GM18873 (cell line): Measurements from ENCODE around the gene PUM1.

ENCODE experiments used
- ATAC-seq: cut with Tn5 transposase; IDR thresholded peaks from one replicate; pipeline ENCODE4 v1.9.1; 2021; ENCODE audit warnings: mild to moderate bottlenecking, moderate library complexity, moderate number of reproducible peaks; ENCODE audit not compliant: unreplicated experiment, low FRiP score

PUM1 gene

DNA sequence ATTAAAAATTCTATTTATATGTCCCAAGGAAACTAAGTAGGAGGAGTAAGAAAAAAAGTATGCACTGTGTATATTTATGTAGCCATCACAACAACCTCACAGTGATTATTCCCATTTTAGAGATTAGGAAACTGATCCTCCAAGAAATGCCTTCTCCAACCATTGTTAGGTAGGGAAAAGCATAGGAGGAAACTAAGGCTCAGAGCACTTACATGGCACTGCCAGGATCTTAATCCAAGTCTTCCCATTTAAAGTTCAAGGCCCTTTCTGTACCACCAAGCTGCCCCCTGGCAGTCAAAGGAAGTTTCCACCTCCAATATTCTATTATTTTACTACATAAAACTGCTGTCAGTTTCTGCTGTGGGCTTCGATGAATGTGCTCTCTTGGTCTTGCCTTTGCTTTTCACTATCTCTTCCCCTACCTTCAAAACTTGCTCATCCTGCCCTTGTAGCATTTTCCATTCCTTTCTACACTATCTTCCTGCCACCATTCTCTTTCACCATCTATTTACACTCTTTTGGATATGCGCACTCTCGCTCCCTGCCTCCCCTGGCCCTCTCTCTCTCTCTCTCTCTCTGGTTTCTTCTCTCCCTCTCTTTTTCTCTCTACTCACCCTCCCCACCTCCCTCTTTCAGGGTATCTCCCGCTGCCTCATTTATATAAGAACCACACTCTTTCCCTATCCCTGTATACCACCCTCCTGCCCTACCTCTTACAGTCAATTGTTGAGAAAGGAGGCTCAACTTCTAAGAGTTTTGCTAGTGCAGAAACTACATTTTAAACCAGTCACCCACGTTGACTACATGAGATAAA lies 34.0 kb downstream of the PUM1 start:
- no peak for ATAC-seq

DNA sequence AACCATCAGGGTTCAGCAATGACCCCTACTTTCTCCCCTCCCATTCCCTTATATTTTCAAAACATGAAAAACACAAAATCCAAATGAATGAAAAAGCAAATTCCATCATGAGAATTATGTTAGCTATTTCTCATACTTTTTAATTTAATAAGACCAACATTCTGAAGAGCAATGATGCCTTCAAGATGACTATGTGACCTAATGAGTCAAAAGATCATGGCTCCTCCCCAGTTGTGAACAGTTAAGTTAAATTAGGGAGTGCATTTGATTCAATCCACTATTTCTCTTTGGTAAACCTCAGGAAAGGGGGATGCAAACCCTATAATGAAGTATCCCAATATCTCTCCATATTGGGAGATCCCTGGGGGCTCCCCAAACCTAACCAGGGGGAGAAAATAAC lies 36.5 kb downstream of the PUM1 start:
- no peak for ATAC-seq

DNA sequence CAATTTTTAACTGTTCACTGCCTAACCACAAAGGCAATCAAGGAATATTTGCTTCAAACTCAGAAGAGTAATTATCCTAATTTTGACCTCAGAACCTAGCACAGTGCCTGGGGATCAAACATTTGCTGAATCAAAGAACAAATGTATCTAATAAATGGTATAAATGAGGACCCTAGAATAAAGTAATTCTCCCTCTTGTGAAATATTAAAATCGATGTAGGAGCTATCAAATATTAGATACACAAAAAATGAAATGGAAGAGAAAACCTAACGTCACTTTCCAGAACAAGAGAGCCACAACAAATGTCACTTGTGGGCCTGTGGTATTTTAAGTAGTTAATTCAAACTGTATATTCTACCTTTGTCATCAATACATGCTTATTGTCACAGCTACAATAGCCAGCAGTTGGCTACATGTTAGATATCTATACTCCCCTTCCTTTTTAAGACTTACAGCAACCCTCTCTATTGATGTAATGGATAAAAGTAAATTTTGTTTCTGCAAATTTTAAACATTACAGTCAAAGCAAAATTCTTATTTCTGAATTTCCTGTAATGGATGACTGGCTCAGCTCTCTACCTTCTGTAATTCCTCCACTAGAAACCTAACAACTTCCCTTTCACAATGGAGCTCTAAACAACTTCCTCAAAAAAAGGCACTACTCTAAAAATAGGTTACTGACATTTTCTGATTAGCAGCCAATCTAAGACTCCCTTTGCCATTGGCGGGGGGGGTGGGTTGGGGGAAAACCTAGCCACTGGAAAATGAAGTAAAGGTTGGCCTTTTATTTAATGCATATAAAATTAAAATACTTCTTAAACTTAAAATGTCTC lies 37.6 kb downstream of the PUM1 start:
- ATAC-seq, result no peak

DNA sequence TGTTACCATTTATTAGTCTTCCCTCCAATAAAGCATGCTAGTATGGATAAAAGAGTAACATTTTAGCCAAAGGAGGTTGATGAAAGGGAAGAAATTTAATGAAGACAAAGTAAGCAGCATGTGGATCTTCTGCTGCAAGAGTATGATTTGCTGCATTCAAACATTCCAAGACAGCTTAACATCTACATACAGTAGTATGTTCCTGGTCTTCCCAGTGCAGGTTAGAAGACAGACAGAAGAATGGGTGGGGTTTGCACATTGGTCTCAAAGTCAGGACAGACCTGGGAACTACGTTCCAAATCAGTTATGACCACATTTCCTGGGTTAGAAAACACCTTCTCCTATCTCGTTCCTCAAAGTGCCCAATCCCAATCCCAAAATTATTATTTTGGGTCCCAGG lies 43.3 kb downstream of the PUM1 start:
- no peak for ATAC-seq

DNA sequence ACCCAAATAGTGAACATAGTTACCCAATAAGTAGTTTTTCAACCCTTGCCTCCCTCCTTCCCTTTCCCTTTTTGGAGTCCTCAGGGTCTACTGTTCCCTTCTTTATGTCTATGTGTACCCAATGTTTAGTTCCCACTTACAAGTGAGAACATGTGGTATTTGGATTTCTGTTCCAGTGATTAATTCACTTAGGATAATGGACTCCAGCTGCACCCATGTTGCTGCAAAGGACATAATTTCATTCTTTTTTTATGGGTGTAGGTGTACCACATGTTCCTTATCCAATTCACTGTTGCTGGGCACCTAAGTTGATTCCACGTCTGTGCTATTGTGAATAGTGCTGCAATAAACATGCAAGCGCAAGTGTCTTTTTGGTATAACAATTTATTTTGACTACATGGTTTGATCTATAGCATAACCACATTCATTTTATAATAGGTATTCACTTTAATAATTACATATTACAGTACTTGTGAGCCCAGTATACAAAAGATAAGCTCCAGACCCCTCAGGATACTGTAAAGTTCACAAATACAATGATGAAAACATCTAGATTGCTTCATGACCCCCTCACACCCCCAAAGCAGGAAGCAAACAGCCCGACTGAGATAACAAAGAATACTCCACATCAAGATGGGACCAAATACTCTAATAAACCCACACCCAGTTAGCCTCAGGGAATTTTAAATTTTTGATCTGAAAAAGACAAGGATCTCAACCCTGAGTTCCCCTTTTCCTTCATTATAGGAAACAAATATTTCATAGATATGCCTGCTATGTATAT lies 45.3 kb downstream of the PUM1 start:
- ATAC-seq, result no peak

DNA sequence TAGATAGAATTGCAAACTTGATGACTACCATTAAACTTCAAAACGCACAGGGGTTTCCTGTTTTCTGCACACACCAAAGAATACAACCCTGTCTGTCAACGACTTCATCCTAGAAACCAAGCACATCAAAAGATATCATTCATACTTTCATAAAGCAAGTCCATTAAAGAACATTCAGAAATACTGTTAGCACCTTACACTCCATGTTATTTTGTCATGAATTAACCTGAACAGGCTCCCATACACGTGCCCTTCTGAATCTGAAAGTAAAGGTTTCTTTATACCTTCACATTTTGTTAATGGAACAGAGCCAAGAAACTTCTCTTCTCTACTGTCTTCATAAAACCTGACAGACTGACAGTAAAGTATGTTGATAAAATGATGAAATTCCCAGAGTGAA lies 46.1 kb downstream of the PUM1 start:
- no peak for ATAC-seq

DNA sequence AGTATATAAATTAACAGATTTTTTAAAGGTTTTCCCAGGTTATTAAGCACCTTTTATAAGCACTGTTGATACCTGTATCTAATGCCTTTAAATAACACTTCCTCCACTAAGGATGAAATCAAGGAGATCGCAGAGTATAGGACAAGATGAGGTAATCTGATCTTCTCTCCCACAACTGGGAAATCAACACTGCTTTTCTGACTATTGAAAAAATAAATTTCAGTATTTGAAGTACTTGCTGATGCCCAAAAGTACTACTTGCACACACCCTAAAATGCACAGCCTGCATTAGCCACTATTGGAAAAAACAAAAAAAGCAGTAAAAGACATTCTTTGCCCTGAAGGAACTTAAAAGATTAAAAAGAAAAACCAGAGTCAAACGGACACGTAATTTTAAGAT lies 48.6 kb downstream of the PUM1 start:
- ATAC-seq, result no peak

DNA sequence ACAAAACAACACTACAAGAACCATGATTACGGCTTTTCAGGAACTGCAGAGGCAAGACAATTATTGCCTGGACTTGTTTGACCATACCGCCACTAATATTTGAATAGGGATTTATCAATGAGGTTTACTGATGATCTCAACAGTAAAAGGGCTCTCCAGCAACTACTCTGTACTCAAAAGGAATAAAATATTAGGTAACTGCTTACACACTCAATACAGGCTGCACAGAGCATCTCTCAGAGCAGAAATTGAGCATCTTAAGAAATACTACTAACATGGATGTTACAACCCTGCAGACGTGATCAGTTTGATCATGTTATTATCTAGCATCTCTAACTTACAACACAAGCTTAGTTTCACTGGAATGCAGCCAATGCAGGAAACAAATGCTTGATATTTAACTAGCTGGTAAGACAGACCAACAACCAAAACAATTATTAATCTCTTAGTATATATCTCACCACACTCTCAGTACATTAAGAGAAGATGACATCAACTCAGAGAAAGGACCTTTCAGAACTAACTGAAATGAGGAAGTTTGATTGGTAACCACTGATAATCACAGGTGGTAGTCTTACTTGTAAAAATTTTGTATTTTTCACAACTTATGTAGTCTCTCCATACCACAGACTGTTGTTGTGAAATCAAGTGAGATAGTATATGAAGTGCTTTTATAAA lies 52.2 kb downstream of the PUM1 start:
- peak; percentile 54 for ATAC-seq

DNA sequence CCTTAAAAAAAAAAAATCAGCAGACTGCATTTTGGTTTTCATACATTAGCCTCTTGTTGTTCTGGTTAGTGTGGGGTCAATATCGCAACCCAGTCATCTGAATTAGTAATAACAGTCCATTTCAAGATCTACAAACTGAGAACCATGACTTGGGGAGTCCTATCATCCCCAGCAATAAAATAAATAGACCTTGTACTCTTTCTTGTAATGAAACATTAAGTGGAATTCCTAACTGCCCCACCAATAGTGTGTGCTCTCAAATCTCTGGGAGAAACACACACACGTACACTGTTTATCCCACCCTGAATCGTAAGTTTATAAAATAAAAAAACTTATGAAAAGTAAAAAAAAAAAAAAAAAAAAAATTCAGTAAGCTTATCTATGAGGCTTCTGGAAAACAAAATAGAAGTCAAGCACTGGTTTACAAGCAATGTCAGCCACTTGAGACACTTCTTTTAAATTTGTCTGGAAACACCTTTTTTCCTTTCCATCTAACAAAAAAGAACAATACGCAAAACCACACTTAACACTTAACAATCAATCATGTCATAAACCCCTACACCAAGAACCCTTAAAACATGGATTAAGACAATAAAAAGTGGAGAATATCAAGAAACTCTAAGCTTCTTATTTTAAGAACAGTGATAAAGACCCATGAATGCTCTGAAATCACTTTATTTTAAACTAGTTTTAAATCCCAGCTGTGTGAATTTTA lies 53.1 kb downstream of the PUM1 start:
- no peak for ATAC-seq

DNA sequence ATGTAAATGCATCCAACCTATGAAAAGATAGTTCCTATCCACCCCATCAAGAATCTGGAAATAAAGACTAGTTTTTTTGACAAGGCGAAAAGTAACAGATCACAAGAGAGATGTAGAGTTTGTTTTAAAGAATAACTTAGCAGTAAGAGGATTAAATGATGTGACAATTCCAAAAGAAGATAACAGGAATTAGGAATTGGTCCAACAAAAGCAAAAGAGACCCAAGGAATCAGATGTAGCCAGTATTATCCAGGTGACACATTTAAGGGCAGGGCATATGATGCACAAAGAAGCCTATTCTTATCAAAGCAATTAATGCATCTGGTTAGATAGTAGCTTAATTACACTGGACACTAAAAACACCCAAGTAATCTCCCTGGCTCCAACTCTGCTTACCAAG lies 53.8 kb downstream of the PUM1 start:
- no peak for ATAC-seq

DNA sequence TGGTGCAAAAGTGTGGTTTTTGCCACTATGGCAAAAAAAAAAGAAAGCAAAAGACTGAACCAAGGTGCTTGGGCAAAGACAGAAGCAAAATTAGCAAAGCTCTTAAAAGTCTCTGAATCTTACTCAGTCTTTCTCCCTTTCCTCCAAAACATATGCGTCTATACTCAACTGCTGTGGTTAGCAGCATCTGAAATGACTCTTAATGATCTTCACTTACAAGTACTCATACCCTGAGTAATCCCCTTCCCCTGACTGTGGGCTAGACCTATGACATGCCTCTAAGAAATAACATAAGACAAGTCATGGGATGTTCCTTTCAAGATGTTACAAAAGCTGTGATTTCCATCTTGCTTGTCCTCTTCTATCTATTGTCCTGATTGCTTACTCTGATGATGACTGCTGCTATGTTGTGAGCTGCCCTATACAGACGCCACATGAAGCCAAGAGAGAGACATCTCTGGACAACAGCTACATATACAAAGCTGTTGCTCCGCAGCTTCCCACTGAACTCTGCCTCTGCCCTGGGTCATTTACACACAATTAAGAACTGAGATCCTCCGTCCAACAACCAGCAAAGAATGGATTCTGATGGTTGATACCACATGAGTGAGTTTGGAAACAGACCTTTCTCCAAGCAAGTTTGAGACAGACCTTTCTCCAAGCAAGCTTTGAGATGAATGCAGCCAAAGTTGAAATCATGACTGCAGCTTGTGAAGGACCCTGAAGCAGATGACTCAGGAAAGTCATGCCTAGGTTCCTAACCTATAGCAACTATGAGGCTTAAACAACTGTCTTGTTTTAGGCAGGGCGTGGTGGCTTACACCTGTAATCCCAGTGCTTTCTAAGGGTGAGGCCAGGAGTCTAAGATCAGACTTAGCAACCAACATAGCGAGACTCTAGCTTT lies 55.2 kb downstream of the PUM1 start:
- no peak for ATAC-seq

DNA sequence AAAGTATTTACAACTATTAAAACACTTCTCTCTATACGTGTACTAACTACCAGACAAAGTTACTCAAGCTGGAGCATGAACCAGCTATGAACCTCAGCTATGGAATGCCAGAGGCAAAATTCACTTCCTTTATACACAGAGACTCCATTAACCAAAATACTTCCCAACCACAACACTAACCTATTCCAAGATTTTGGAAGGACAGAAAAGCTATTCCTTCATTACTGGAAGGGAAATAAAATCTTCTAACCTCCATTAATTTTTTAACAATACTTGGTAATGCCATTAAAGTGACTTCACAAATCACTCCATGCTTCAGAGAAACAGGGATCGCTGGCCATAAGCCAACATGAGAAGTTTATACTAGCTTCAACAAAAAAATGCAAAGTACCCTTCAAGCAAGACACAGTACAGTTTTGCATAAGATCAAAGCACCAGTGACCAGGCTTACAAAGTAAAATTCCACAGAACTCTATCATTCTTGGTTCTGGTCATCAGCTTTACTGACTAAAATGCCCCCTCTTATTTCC lies 58.0 kb downstream of the PUM1 start:
- ATAC-seq, result no peak

DNA sequence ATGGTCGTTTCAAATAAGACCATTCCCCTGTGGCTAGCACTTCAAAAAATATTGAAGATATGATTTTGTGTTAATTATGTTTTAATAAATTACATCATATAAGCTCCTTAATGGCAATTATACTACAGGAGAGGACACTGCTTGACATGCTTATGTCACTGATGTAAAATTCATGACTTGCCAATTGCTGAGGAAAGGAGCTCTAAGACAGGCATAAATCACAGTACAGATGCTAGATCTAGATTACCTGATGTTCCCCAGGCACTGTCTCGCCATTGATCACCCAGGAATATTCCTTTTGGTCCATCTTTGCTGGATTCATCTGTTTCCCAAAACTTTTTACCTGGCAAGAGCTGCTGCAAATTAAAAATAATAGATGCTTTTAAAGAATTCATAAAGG lies 58.8 kb downstream of the PUM1 start:
- no peak for ATAC-seq

DNA sequence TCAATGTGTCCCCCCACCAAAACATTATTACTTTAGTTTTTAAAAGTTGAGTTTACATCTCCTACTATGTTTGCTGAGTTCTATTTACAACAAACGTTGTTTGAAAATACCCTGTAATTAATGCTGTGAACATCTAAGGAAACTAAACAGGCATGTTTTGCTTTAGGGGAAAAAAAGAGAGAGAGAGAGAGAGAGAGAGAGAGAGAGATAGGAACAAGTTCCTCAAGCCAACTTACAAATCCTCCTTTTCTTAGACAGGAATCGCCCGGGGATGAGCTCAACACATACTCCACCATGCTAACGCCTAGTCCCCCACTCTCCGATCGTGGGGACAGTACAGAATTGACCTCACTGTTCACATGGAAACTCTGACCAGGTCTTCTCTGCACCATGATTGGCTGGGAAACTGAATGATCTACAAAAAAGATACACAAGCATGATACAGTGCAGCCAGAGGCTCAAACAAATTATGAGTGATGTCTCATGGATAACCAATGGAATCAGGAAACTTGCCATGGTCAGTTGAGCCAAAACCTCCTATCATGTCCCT lies 59.8 kb downstream of the PUM1 start:
- no peak for ATAC-seq

DNA sequence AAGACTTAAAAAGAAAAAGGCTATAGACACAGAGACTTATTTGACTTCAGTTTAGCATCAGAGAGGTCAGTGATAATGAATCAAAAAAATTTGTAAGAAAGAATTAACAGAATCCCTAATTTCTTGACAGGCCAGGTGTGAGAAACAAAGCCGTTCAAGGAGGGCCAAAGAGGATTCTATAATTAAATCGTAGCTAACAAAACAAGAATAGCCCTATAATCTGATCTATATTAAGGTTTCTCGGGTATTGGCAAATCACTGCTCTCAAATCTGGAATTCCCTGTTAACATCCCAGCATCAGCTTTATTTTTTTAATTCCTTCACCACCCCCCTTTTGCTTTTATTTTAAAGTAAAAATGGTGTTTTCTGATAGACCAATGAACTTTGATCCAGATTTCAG lies 60.3 kb downstream of the PUM1 start:
- no peak for ATAC-seq

DNA sequence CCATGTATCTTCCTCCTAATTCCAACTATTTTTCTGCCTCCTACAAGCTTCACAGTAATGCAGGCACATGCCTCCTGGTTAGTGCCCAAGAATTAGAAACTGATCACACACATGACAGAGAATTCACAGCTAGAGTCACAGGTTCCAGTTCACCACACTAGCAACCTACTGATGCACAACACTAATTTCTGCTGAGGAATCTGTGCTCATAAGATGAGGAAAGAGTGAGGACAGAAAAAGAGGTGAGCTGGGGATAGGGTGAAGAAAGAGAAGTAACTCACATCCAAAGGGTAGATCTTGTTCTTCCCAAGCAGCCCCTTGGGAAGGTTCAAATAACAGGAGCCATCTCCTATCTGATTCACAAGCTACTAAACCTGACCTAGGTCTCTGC lies 61.3 kb downstream of the PUM1 start:
- ATAC-seq, result no peak

DNA sequence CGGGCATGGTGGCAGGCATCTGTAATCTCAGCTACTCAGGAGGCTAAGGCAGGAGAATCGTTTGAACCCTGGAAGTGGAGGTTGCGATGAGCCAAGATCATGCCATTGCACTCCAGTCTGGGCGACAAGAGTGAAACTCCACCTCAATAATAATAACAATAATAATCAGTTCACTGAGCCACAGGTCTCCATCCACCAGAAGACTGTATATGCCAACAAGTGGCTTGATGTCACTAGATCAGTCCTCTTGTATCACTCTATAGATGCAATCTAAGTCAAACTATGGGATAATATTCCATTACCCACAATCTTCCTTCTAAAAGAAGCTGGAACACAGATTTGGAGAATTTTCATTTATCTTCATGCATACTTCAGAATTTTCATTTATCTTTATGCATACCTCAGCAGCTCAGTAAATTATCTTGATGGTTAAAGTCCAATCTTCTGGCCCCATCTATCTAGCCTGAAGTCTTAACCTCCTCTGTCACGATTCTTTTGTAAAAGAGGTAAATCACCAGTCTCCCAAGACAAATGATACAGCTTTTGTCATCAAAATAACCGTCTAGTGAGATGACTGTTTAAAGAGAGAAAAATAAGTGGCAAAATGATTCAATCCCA lies 61.8 kb downstream of the PUM1 start:
- no peak for ATAC-seq

DNA sequence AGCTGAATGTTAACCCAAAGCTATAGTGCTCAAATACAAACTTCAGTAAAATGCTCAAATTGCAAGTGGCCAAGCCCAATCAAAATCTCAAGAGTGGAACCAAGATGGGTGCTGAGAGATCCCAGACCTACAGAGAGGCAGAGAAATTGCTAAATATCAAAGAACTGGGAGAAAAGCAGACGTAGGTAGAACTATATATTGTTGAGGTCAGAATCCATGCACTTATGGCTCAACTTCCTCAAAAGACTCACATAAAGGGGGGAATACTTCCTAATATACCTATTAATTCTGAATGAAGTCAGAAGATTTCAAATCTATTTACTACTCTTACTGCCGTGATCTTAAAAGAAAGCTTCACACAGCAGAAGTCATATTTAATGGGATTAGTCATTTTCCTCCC lies 65.2 kb downstream of the PUM1 start:
- no peak for ATAC-seq
